HAP-1 (cell line): ENCODE measurements around the gene RTEL1.

Experiments used
- DNase-seq, 2 experiments: peaks; one replicate each; pipeline ENCODE4 v3.0.0-alpha.2; 2016 to 2020; ENCODE audit warnings: low spot score in 2 of 2
- H3K27me3 ChIP-seq: fragments of 250-450 bp; sonication (Bioruptor Pico); 2 replicates; pipeline ENCODE4 v1.5.1; 2020; ENCODE audit warnings: low read depth, mild to moderate bottlenecking, moderate library complexity
- H3K36me3 ChIP-seq: fragments of 250-450 bp; sonication (Bioruptor Pico); replicated peaks from 2 replicates; pipeline ENCODE4 v1.5.1; 2020; ENCODE audit warnings: mild to moderate bottlenecking
- H3K4me1 ChIP-seq: fragments of 250-450 bp; sonication (Bioruptor Pico); 2 replicates; pipeline ENCODE4 v1.5.1; 2020; ENCODE audit warnings: mild to moderate bottlenecking
- H3K4me3 ChIP-seq: fragments of 250-450 bp; sonication (Bioruptor Pico); 2 replicates; pipeline ENCODE4 v1.5.1; 2020; ENCODE audit warnings: mild to moderate bottlenecking, moderate library complexity
- H3K9me3 ChIP-seq: fragments of 250-450 bp; sonication (Bioruptor Pico); 2 replicates; pipeline ENCODE4 v1.5.1; 2020; ENCODE audit warnings: mild to moderate bottlenecking, moderate library complexity
- in situ Hi-C: fragments of 300-500 bp; cut with MboI; formaldehyde crosslinking; loops from 3 replicates; pipeline ENCODE4 v1.14.3; 2020; ENCODE audit warnings: low sequenced_read_pairs, inconsistent platforms, mixed read lengths

RTEL1 gene

GRCh38 chr20:63745424-63745805 lies 87.3 kb downstream of the RTEL1 start:
- Histone ChIP-seq H3K4me3 (no peak overlapping the region), H3K36me3 (peaks cover 30% of the 10 kb centered on the region), H3K27me3 (no peaks in the 10 kb centered on the region), H3K9me3 (no peaks in the 10 kb centered on the region), H3K4me1 (peaks cover 7% of the 10 kb centered on the region)
- DNase-seq, result no peak
- in situ Hi-C loops, result no loop called here
